Measurements from ENCODE around the gene CHI3L1. TPM values are rescaled to one million over a fixed set of nuclear protein-coding genes. Genes with fewer than 3 reads are reported as not detected.

Gene CHI3L1
- total and polyA plus RNA-seq, 4 donors, result 5.0 to 34.7 (median 15.9) TPM

DNA sequence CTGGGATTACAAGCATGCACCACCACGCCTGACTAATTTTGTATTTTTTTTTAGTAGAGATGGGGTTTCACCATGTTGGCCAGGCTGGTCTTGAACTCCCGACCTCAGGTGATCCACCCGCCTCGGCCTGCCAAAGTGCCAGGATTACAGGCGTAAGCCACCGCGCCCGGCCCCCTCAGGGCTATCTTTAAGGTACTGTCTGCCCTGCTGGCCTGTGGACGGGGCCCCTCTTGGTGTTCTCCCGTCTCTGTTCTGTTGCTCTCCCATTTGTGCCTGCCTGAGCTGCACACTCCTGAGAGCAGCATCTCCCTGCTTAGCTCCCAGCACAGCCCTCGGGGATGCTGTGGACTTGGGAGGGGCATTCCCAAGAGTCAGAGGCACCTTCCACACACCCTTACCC lies 24.8 kb downstream of the CHI3L1 start (continued):
- TF ChIP-seq, protein P1, sequence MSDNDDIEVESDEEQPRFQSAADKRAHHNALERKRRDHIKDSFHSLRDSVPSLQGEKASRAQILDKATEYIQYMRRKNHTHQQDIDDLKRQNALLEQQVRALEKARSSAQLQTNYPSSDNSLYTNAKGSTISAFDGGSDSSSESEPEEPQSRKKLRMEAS (IDR thresholded peaks at IDR 0.05), result no peak
- no peak for TF ChIP-seq FOXA2 (IDR thresholded peaks at IDR 0.05)
- TF ChIP-seq EGR1 (IDR thresholded peaks at IDR 0.05; ENCODE audit: low read depth in 2 of 2), result no peak

DNA sequence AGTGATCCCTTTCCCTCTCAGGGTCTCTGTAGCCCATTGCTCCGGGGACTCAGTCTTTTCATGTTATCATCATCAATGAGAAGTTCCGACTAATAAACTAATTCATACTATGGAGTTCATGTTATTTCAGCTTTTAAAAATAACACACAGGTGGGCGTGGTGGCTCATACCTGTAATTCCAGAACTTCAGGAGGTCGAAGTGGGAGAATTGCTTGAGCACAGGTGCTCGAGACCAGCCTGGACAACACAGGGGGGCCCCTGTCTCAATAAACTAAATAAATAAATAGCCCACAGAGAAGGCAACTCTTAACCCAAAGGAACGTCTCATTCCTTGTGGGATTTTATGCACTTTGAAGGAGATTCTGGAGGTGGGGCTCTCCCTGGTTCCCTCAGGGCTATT lies 25.3 kb downstream of the CHI3L1 start:
- no peak for DNase-seq (ENCODE audit: low spot score)
- H3K27me3 ChIP-seq (ENCODE audit: control insufficient read depth in 4 of 4, insufficient read depth in 4 of 4, low read length in 3 of 4), result peaks cover 0 to 2% (median 0%) of the 10 kb centered on the region in 4 donors
- 69% methylated on average over 6 of the region's 6 CpGs for whole genome bisulfite sequencing

More for the DNA sequence above, 25.3 kb downstream of the CHI3L1 start:
- H3K9ac ChIP-seq (ENCODE audit: low read depth in 1 of 2, low read length in 2 of 2), result no peak overlapping the region
- no peaks in the 10 kb centered on the region for H3K36me3 ChIP-seq (ENCODE audit: control insufficient read depth in 4 of 4, insufficient read depth in 3 of 4, low read depth in 1 of 4, low read length in 3 of 4)
- H3K27ac ChIP-seq (ENCODE audit: low read depth in 1 of 2, low read length in 2 of 2), result no peak overlapping the region
- no peak overlapping the region for H3K4me3 ChIP-seq (ENCODE audit: low read depth in 1 of 3, low read length in 3 of 3)
- H3K9me3 ChIP-seq (ENCODE audit: control insufficient read depth in 4 of 4, low read length in 3 of 4), result peaks cover 0 to 3% (median under 1%) of the 10 kb centered on the region in 4 donors
- TF ChIP-seq, protein P1 (IDR thresholded peaks at IDR 0.05), result no peak
- TF ChIP-seq HNF4G (IDR thresholded peaks at IDR 0.05), result no peak
- TF ChIP-seq TAF1 (conservative IDR thresholded peaks at IDR 0.05), result no peak
- no peak for TF ChIP-seq GABPA (IDR thresholded peaks at IDR 0.05 in 1 of 2, conservative IDR thresholded peaks at IDR 0.05 in 1 of 2)
- no peak for TF ChIP-seq JUND (IDR thresholded peaks at IDR 0.05)
- TF ChIP-seq, protein P2, sequence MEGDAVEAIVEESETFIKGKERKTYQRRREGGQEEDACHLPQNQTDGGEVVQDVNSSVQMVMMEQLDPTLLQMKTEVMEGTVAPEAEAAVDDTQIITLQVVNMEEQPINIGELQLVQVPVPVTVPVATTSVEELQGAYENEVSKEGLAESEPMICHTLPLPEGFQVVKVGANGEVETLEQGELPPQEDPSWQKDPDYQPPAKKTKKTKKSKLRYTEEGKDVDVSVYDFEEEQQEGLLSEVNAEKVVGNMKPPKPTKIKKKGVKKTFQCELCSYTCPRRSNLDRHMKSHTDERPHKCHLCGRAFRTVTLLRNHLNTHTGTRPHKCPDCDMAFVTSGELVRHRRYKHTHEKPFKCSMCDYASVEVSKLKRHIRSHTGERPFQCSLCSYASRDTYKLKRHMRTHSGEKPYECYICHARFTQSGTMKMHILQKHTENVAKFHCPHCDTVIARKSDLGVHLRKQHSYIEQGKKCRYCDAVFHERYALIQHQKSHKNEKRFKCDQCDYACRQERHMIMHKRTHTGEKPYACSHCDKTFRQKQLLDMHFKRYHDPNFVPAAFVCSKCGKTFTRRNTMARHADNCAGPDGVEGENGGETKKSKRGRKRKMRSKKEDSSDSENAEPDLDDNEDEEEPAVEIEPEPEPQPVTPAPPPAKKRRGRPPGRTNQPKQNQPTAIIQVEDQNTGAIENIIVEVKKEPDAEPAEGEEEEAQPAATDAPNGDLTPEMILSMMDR (IDR thresholded peaks at IDR 0.05; ENCODE audit: low read depth, low read length, missing input control), result no peak
- no peak for TF ChIP-seq NR2F2 (IDR thresholded peaks at IDR 0.05)
- no peak for TF ChIP-seq REST (IDR thresholded peaks at IDR 0.05)
- TF ChIP-seq SP1 (IDR thresholded peaks at IDR 0.05), result no peak
- no peak for TF ChIP-seq FOXA2 (IDR thresholded peaks at IDR 0.05)
- no peak for TF ChIP-seq HNF4A (conservative IDR thresholded peaks at IDR 0.05)
- TF ChIP-seq, protein P3, sequence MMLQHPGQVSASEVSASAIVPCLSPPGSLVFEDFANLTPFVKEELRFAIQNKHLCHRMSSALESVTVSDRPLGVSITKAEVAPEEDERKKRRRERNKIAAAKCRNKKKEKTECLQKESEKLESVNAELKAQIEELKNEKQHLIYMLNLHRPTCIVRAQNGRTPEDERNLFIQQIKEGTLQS (IDR thresholded peaks at IDR 0.05), result no peak
- TF ChIP-seq RAD21 (IDR thresholded peaks at IDR 0.05), result no peak
- TF ChIP-seq, protein P4, sequence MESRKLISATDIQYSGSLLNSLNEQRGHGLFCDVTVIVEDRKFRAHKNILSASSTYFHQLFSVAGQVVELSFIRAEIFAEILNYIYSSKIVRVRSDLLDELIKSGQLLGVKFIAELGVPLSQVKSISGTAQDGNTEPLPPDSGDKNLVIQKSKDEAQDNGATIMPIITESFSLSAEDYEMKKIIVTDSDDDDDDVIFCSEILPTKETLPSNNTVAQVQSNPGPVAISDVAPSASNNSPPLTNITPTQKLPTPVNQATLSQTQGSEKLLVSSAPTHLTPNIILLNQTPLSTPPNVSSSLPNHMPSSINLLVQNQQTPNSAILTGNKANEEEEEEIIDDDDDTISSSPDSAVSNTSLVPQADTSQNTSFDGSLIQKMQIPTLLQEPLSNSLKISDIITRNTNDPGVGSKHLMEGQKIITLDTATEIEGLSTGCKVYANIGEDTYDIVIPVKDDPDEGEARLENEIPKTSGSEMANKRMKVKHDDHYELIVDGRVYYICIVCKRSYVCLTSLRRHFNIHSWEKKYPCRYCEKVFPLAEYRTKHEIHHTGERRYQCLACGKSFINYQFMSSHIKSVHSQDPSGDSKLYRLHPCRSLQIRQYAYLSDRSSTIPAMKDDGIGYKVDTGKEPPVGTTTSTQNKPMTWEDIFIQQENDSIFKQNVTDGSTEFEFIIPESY (IDR thresholded peaks at IDR 0.05), result no peak
- TF ChIP-seq RXRA (IDR thresholded peaks at IDR 0.05), result no peak
- no peak for TF ChIP-seq YY1 (IDR thresholded peaks at IDR 0.05)
- no peak for TF ChIP-seq FOXA1 (IDR thresholded peaks at IDR 0.05)
- no peak for TF ChIP-seq EGR1 (IDR thresholded peaks at IDR 0.05; ENCODE audit: low read depth in 2 of 2)
- no peaks in the 10 kb centered on the region for H3K4me1 ChIP-seq (ENCODE audit: control insufficient read depth in 4 of 4, insufficient read depth in 4 of 4, low read length in 3 of 4)
